Mesenchymal stem cell (in vitro differentiated cells and primary cell): ENCODE results near the gene BAIAP2.

Experiments
- DNase-seq: peaks from one replicate; pipeline ENCODE4 v3.0.0-alpha.2; 2013
- H2AFZ ChIP-seq: one replicate; pipeline ENCODE4 v1.6.1; 2013; ENCODE audit warnings: low read depth, mild to moderate bottlenecking, control low read depth, inconsistent platforms, low read length, moderate library complexity
- H2AK5ac ChIP-seq: 2 replicates; pipeline ENCODE4 v1.6.1; 2013; ENCODE audit warnings: low read length, moderate library complexity, mild to moderate bottlenecking, inconsistent platforms; ENCODE audit not compliant: severe bottlenecking
- H2BK120ac ChIP-seq: one replicate; pipeline ENCODE4 v1.6.1; 2013; ENCODE audit warnings: low read depth, mild to moderate bottlenecking, inconsistent platforms, low read length, moderate library complexity
- H2BK12ac ChIP-seq, 2 experiments: one replicate each; pipeline ENCODE4 v1.6.1; 2013; ENCODE audit warnings: inconsistent platforms in 2 of 2, low read length in 2 of 2, mild to moderate bottlenecking in 2 of 2, moderate library complexity in 2 of 2, control low read depth in 1 of 2
- H2BK15ac ChIP-seq: one replicate; pipeline ENCODE4 v1.6.1; 2013; ENCODE audit warnings: mild to moderate bottlenecking, low read depth, inconsistent platforms; ENCODE audit not compliant: poor library complexity, severe bottlenecking
- H2BK5ac ChIP-seq: 2 replicates; pipeline ENCODE4 v1.6.1; 2013; ENCODE audit warnings: low read depth, mild to moderate bottlenecking, low read length, control low read depth, inconsistent platforms; ENCODE audit not compliant: poor library complexity, severe bottlenecking
- H3K14ac ChIP-seq, 2 experiments: one replicate each; pipeline ENCODE4 v1.6.1; 2013; ENCODE audit warnings: inconsistent platforms in 2 of 2, low read length in 2 of 2, control low read depth in 1 of 2, mild to moderate bottlenecking in 1 of 2, moderate library complexity in 1 of 2
- H3K18ac ChIP-seq, 2 experiments: one replicate each; pipeline ENCODE4 v1.6.1; 2013; ENCODE audit warnings: inconsistent platforms in 2 of 2, low read length in 2 of 2, control low read depth in 1 of 2, low read depth in 1 of 2, mild to moderate bottlenecking in 1 of 2
- H3K23ac ChIP-seq, 2 experiments: one replicate each; pipeline ENCODE4 v1.6.1; 2013; ENCODE audit warnings: inconsistent platforms in 2 of 2, low read length in 2 of 2, mild to moderate bottlenecking in 2 of 2, moderate library complexity in 2 of 2, control low read depth in 1 of 2
- H3K27ac ChIP-seq: 2 replicates; pipeline ENCODE4 v1.5.1; 2013; ENCODE audit warnings: mild to moderate bottlenecking, moderate library complexity, low read length, control low read depth, inconsistent platforms; ENCODE audit not compliant: poor library complexity, severe bottlenecking
- H3K27me3 ChIP-seq, 2 experiments: 2 replicates each; pipeline versions ENCODE4 v1.6.1 to v1.7.0; 2013; ENCODE audit warnings: low read length in 2 of 2, mild to moderate bottlenecking in 2 of 2, moderate library complexity in 2 of 2, control low read depth in 1 of 2, inconsistent platforms in 1 of 2; ENCODE audit not compliant: control insufficient read depth in 1 of 2, insufficient read depth in 1 of 2
- H3K36me3 ChIP-seq, 2 experiments: 2 replicates each; pipeline versions ENCODE4 v1.6.1 to v1.7.0; 2013; ENCODE audit warnings: low read length in 2 of 2, control low read depth in 1 of 2, inconsistent platforms in 1 of 2, low read depth in 1 of 2, mild to moderate bottlenecking in 1 of 2; ENCODE audit not compliant: insufficient read depth in 2 of 2, control insufficient read depth in 1 of 2
- H3K4ac ChIP-seq, 2 experiments: one replicate each; pipeline ENCODE4 v1.6.1; 2013; ENCODE audit warnings: inconsistent platforms in 2 of 2, low read length in 2 of 2, mild to moderate bottlenecking in 2 of 2, moderate library complexity in 2 of 2, control low read depth in 1 of 2, low read depth in 1 of 2
- H3K4me1 ChIP-seq: 2 replicates; pipeline ENCODE4 v1.6.1; 2013; ENCODE audit warnings: low read depth, low read length, control low read depth; ENCODE audit not compliant: control insufficient read depth, insufficient read depth
- H3K4me2 ChIP-seq: 2 replicates; pipeline ENCODE4 v1.6.1; 2013; ENCODE audit warnings: low read length, mild to moderate bottlenecking, inconsistent platforms; ENCODE audit not compliant: poor library complexity, severe bottlenecking
- H3K4me3 ChIP-seq, 2 experiments: 2 replicates each; pipeline versions ENCODE4 v1.5.1 to v1.7.0; 2013; ENCODE audit warnings: low read length in 2 of 2, mild to moderate bottlenecking in 2 of 2, control low read depth in 1 of 2, low read depth in 1 of 2; ENCODE audit not compliant: insufficient read depth in 1 of 2
- H3K79me1 ChIP-seq: replicated peaks from 2 replicates; pipeline ENCODE4 v1.6.1; 2013; ENCODE audit warnings: mild to moderate bottlenecking, control low read depth, low read length, inconsistent platforms; ENCODE audit not compliant: poor library complexity, severe bottlenecking
- H3K9ac ChIP-seq: 2 replicates; pipeline ENCODE4 v1.7.0; 2013; ENCODE audit warnings: mild to moderate bottlenecking, low read length, moderate library complexity
- H3K9me3 ChIP-seq: 2 replicates; pipeline ENCODE4 v1.7.0; 2013; ENCODE audit warnings: mild to moderate bottlenecking, low read length; ENCODE audit not compliant: control insufficient read depth
- H4K8ac ChIP-seq: one replicate; pipeline ENCODE4 v1.6.1; 2013; ENCODE audit warnings: inconsistent platforms, mild to moderate bottlenecking, low read length, moderate library complexity
- H4K91ac ChIP-seq: one replicate; pipeline ENCODE4 v1.6.1; 2013; ENCODE audit warnings: mild to moderate bottlenecking, low read length, inconsistent platforms
- WGBS: methylation state at CpG from one replicate; pipeline ENCODE4 v1.1.7; 2013; ENCODE audit warnings: mixed read lengths; 5-methylcytosine and 5-hydroxymethylcytosine counted together

BAIAP2 gene

GRCh38 chr17:81161536-81161935, 126.6 kb downstream of the BAIAP2 start:
- no peaks in the 10 kb centered on the region for H3K36me3 ChIP-seq
- no peak overlapping the region for H3K27ac ChIP-seq
- no peaks in the 10 kb centered on the region for H3K9me3 ChIP-seq
- no peak overlapping the region for H2BK15ac ChIP-seq
- H4K8ac ChIP-seq, result no peak overlapping the region
- no peak overlapping the region for H4K91ac ChIP-seq
- H3K4me1 ChIP-seq, result peaks cover 8% of the 10 kb centered on the region
- no peak for DNase-seq
- H3K79me1 ChIP-seq, result no peaks in the 10 kb centered on the region
- H3K18ac ChIP-seq, result no peak overlapping the region
- no peak overlapping the region for H3K9ac ChIP-seq
- H2AK5ac ChIP-seq, result no peak overlapping the region
- no peak overlapping the region for H3K4me3 ChIP-seq
- no peak overlapping the region for H2AFZ ChIP-seq
- no peak overlapping the region for H2BK5ac ChIP-seq
- H2BK12ac ChIP-seq, result no peak overlapping the region
- H3K23ac ChIP-seq, result no peak overlapping the region
- 91% methylated on average over 15 of the region's 15 CpGs for WGBS
- peaks cover 30 to 63% of the 10 kb centered on the region in 2 experiments for H3K27me3 ChIP-seq
- H2BK120ac ChIP-seq, result no peak overlapping the region
- no peak overlapping the region for H3K14ac ChIP-seq
- H3K4ac ChIP-seq, result no peak overlapping the region
- H3K4me2 ChIP-seq, result no peak overlapping the region

GRCh38 chr17:81161972-81162371, 127.0 kb downstream of the BAIAP2 start:
- Histone ChIP-seq H3K27me3 (peaks cover 34 to 67% of the 10 kb centered on the region in 2 experiments), H3K4me3 (no peak overlapping the region), H3K4me2 (no peak overlapping the region), H3K27ac (no peak overlapping the region), H3K14ac (no peak overlapping the region), H2BK120ac (no peak overlapping the region), H3K18ac (no peak overlapping the region), H3K36me3 (no peaks in the 10 kb centered on the region), H2AFZ (no peak overlapping the region), H2BK15ac (no peak overlapping the region), H2BK5ac (no peak overlapping the region), H3K9ac (no peak overlapping the region), H3K4ac (no peak overlapping the region), H2BK12ac (no peak overlapping the region), H3K23ac (no peak overlapping the region), H4K91ac (no peak overlapping the region), H3K4me1 (peaks cover 8% of the 10 kb centered on the region), H2AK5ac (no peak overlapping the region), H3K79me1 (no peaks in the 10 kb centered on the region), H3K9me3 (no peaks in the 10 kb centered on the region), H4K8ac (no peak overlapping the region)
- WGBS, result 87% methylated on average over 15 of the region's 16 CpGs
- DNase-seq, result no peak

DNA sequence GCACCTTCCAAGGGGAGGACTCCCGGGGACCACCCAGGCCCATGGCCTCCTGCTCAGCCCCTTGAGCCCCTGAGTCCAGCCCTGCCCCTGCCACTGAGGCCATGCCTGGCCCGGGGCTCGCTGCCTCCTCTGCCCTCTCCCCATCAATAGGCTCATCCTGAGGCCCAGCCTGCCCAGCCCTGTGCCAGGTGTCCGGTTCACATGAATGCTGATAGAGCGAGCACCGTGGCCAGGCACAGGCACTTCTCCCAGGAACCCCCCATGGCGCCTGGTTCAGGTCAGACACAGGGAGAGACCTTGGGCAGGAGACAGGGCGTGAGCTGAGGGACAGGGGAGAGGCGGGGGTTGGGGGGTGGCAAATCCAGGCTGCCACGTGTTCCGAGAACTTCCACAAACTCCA, 127.5 kb downstream of the BAIAP2 start:
- Histone ChIP-seq H3K27ac (no peak overlapping the region), H3K4me2 (no peak overlapping the region), H3K9me3 (no peaks in the 10 kb centered on the region), H3K4ac (no peak overlapping the region), H3K79me1 (no peaks in the 10 kb centered on the region), H3K36me3 (no peaks in the 10 kb centered on the region), H2AFZ (no peak overlapping the region), H2AK5ac (no peak overlapping the region), H3K4me3 (no peak overlapping the region), H3K27me3 (peaks cover 39 to 72% of the 10 kb centered on the region in 2 experiments), H3K4me1 (peaks cover 8% of the 10 kb centered on the region), H4K91ac (no peak overlapping the region), H3K9ac (no peak overlapping the region), H3K23ac (no peak overlapping the region), H2BK120ac (no peak overlapping the region), H3K18ac (no peak overlapping the region), H2BK12ac (no peak overlapping the region), H4K8ac (no peak overlapping the region), H2BK5ac (no peak overlapping the region), H3K14ac (no peak overlapping the region), H2BK15ac (no peak overlapping the region)
- WGBS, result 96% methylated on average over 7 of the region's 11 CpGs
- DNase-seq, result no peak

DNA sequence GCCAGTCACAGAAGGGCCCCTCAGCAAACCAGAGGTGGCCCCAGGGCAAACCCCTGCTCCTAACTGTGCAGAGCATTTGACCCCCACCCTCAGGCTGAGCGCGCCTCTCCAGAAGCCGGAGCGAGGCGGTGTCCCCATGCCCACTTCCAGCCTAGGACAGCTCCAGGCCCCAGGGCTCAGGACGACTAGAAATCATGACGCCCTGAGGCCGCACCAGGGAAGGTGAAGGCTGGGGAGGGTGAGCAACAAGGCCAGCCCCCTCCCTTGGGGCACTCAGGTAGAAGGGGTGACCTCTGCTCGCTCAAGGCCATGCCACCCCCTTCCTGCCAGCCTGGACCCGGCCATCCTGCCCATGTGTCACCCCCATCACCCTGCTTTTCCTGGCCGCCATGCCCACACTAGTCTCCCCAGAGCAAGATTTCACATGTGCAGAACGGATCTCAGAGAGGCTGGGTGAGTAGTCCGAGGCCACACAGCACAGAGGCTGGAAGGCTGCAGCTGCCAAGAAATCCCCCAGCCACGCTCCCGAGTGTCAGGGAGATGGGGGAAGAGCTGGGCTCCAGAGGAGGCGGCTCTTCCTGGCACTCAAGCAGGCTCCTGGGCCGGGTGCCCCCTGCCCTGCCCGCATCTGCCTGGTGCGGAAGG, 128.2 kb downstream of the BAIAP2 start:
- Histone ChIP-seq H3K27me3 (peaks cover 46 to 75% of the 10 kb centered on the region in 2 experiments), H3K4ac (no peak overlapping the region), H3K4me1 (peaks cover 8% of the 10 kb centered on the region), H4K8ac (no peak overlapping the region), H4K91ac (no peak overlapping the region), H3K4me2 (no peak overlapping the region), H2AFZ (no peak overlapping the region), H3K9ac (no peak overlapping the region), H2BK5ac (no peak overlapping the region), H3K36me3 (no peaks in the 10 kb centered on the region), H3K4me3 (no peak overlapping the region), H2BK12ac (no peak overlapping the region), H2BK15ac (no peak overlapping the region), H3K27ac (no peak overlapping the region), H3K18ac (no peak overlapping the region), H3K79me1 (no peaks in the 10 kb centered on the region), H2AK5ac (no peak overlapping the region), H3K14ac (no peak overlapping the region), H3K9me3 (no peaks in the 10 kb centered on the region), H3K23ac (no peak overlapping the region), H2BK120ac (no peak overlapping the region)
- 87% methylated on average over 15 of the region's 19 CpGs for WGBS
- no peak for DNase-seq
